HL-60/S4 treated with retinoic acid at 250 ng/mL for 4 days and 3 days (cell line): Measurements from ENCODE around the gene RRP1B.

Experiments used
- in situ Hi-C: fragments of 300-500 bp; cut with MboI; formaldehyde crosslinking; loops from 2 replicates; pipeline ENCODE4 v1.7.0; 2022; ENCODE audit warnings: low sequenced_read_pairs

RRP1B gene

DNA sequence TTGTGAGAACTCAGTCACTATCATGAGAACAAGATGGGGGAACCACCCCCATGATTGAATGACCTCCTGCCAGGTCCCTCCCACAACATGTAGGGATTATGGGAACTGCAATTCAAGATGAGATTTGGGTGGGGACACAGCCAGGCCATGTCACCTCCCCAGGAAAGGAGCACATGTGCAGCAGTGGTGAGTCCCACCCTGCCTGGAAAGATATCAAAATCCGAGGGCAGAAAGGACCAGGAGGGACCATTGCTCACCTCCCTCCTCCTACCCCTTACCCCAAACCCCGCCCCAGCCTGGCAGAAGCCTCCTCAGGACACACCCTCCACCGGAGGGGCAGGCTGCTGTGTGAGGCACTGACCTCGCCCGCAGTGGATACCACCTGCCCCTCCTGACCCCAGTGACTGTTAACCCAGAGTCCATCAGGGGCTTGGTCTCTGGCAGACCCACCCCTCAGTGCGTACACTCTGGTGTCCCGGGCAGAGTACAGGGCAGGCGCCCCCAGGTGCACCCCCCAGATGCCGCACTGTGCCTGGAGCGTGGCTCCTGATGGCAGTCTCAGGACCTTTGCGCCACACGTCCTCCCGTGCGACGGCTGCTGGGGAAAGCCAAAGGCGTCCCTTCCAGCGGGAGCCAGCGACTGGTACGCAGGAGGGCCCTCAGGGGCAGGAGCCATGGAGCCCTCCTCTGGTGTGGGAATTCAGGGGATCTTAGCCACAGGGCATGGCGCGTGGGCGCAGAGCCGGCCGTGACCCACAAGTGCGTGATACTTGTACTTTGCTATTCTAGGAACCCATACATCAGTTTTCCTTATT lies 80.5 kb downstream of the RRP1B start:
- in situ Hi-C loops: no loop called here

DNA sequence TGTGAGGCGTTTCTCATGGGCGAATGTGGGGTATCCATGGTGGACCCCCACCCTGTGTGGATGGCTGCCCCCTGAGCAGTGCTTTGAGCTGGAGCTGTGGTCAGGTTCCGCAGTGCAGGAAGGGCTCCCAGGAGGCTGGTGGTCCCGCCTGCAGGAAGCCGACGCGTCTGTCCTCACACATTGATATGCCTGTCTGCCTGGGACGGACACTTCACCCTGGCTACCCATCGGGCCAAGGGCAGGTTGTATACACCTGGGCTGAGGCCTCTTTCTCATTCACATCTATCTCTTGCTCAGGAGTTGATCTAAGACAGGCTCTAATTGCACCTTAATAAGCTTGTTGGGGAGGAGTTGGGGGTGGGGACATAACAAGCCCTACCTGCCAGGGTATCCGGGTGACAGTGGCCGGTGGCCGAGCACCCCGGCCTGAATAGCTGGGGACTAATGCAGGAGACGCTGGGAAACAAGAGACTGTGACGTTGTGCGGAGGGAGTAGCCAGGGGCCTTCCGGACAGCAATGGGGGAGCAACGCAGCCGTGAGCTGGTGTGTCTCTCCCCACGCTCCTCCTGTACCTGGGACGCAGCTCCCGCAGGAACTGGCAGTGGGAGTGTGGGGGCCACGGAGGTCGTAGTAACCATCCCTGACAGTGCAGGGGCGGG lies 81.3 kb downstream of the RRP1B start:
- in situ Hi-C loops: no loop called here

DNA sequence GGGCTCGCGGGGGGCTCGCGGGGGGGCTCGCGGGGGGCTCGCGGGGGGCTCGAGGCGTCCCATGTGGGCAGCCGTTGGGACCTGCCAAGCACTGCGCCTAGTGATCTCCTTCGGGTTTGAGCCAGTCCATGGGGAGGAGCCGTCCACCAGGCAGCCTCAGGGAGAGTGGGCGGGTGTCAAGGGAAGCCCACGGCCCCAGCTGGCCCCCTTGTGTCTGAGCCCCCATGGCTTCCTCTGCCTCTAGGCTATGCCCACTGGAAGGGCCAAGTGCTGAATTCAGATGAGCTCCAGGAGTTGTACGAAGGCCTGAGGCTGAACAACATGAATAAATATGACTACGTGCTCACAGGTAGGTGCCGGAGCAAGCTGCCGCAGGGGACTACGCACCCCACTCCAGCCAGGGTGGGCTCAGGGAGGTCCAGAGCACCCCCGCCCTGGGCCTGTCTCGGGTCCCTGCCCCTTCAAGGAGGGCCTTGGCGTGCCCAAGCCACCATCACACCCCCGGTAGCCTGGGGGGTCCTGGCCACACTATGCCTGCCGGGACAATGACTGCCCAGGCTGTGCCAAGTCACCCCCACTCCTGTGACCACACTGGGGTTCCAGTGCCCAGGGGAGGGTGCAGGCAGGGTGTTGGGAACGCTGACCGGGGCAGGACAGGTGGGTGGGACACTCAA lies 82.2 kb downstream of the RRP1B start:
- in situ Hi-C loops: no loop called here

DNA sequence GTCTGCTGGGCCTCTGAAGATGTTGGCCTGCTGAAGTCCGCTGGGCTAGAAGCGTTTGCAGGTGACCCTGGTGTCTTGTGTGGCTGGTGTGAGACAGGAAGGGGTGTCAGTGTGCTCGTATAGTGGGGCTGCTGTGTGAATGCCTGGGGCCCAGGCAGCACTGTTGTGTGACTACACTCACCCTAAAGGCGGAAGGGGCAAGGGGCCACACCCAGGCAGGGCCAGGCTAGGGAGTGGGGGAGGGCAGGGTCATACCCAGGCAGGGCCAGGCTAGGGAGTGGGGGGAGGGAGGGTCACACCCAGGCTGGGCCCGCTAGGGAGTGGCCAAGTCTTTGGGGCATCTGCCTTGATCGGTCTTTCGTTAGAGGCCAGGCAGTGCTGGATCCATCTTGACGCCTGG lies 84.6 kb downstream of the RRP1B start:
- in situ Hi-C loops: no loop called here

DNA sequence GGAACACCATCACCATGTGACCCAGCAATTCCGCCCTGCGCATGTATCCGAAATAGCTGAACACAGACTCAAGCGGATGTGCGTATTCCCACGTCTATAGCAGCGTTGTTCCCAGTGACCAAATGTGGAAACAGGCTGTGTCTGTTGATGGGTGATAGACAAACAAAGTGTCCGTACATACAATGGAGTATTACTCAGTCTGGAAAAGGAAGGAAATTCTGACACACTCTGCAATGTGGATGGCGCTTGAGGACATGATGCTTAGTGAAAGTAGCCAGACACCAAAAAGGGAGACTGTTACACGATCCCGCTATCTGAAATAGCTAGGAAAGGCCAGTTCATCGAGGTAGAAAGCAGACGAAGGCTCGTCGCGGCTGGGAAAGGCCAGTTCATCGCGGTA lies 85.4 kb downstream of the RRP1B start:
- in situ Hi-C loops: no loop called here
